GM12801 (cell line): Measurements from ENCODE around the gene VEPH1.

Experiments used
- CTCF ChIP-seq: IDR thresholded peaks from one replicate; pipeline ENCODE4 v1.5.1; 2011; ENCODE audit warnings: control low read depth; ENCODE audit not compliant: insufficient read length; ENCODE audit errors: extremely low read depth

The VEPH1 gene

GRCh38 chr3:157412323-157412855, 90.8 kb downstream of the VEPH1 start:
- TF ChIP-seq CTCF = no peak

- TF ChIP-seq CTCF = no peak
These were observed 92.3 kb downstream of the VEPH1 start for GRCh38 chr3:157410945-157411344.

GRCh38 chr3:157409516-157409915, 93.7 kb downstream of the VEPH1 start:
- TF ChIP-seq CTCF = no peak

- no peak for TF ChIP-seq CTCF
These were observed 94.6 kb downstream of the VEPH1 start for GRCh38 chr3:157408499-157409149.

GRCh38 chr3:157407769-157408168, 95.4 kb downstream of the VEPH1 start:
- no peak for TF ChIP-seq CTCF

- no peak for TF ChIP-seq CTCF
These were observed 96.8 kb downstream of the VEPH1 start for GRCh38 chr3:157406394-157406793.

GRCh38 chr3:157405457-157405856, 97.8 kb downstream of the VEPH1 start:
- no peak for TF ChIP-seq CTCF

GRCh38 chr3:157404381-157404780, 98.8 kb downstream of the VEPH1 start:
- TF ChIP-seq CTCF = no peak
